SJCRH30 (cell line): ENCODE data around the gene PEA15. TPM values are rescaled to one million over a fixed set of nuclear protein-coding genes. Genes with fewer than 3 reads are reported as not detected.

Experiments used
- DNase-seq, 2 experiments: peaks; one replicate each; pipeline ENCODE4 v3.0.0-alpha.2; 2015 to 2020
- H3K27ac ChIP-seq: fragments of 250-450 bp; sonication (Bioruptor Pico); 2 replicates; pipeline ENCODE4 v1.5.1; 2020; ENCODE audit warnings: mild to moderate bottlenecking, moderate library complexity
- H3K27me3 ChIP-seq: fragments of 250-450 bp; sonication (Bioruptor Pico); 2 replicates; pipeline ENCODE4 v1.5.1; 2020; ENCODE audit warnings: mild to moderate bottlenecking, moderate library complexity
- H3K36me3 ChIP-seq: fragments of 250-450 bp; sonication (Bioruptor Pico); 2 replicates; pipeline ENCODE4 v1.5.1; 2020; ENCODE audit warnings: mild to moderate bottlenecking, moderate library complexity
- H3K4me1 ChIP-seq: fragments of 250-450 bp; sonication (Bioruptor Pico); 2 replicates; pipeline ENCODE4 v1.5.1; 2020; ENCODE audit warnings: mild to moderate bottlenecking, moderate library complexity
- H3K4me3 ChIP-seq: fragments of 250-450 bp; sonication (Bioruptor Pico); 2 replicates; pipeline ENCODE4 v1.5.1; 2020; ENCODE audit warnings: mild to moderate bottlenecking, moderate library complexity
- H3K9me3 ChIP-seq: fragments of 250-450 bp; sonication (Bioruptor Pico); replicated peaks from 2 replicates; pipeline ENCODE4 v1.5.1; 2020; ENCODE audit warnings: mild to moderate bottlenecking, moderate library complexity
- total RNA-seq: library from RNA; depleted of rRNA; stranded (reverse); fragments of >200 nt; shearing (Covaris generic); gene quantifications from 2 replicates; pipeline ENCODE4 v1.2.3, GENCODE V29; 2014; rRNA removed

Gene PEA15
- total RNA-seq, 1 experiment from 2014 or later: 97.9 TPM

- DNase-seq: peak in 1 of 2 experiments; percentile 6
- Histone ChIP-seq H3K27me3 (no peaks in the 10 kb centered on the region), H3K4me1 (peaks cover 16% of the 10 kb centered on the region), H3K36me3 (no peaks in the 10 kb centered on the region), H3K9me3 (no peaks in the 10 kb centered on the region), H3K27ac (no peak overlapping the region), H3K4me3 (no peak overlapping the region)
Measured at GRCh38 chr1:160256396-160257046, 51.3 kb downstream of the PEA15 start.

- H3K4me1 ChIP-seq: peaks cover 13% of the 10 kb centered on the region
- no peaks in the 10 kb centered on the region for H3K27me3 ChIP-seq
- no peaks in the 10 kb centered on the region for H3K36me3 ChIP-seq
- no peak overlapping the region for H3K27ac ChIP-seq
- no peak overlapping the region for H3K4me3 ChIP-seq
- no peaks in the 10 kb centered on the region for H3K9me3 ChIP-seq
- DNase-seq: no peak
Measured at GRCh38 chr1:160257411-160258015, 52.3 kb downstream of the PEA15 start.

- H3K27me3 ChIP-seq: no peaks in the 10 kb centered on the region
Measured at GRCh38 chr1:160258177-160258798, 53.1 kb downstream of the PEA15 start.

GRCh38 chr1:160260406-160261382 is 55.5 kb downstream of the PEA15 start:
- no peaks in the 10 kb centered on the region for H3K9me3 ChIP-seq
- peaks cover 13% of the 10 kb centered on the region for H3K4me1 ChIP-seq
- H3K27ac ChIP-seq: peak overlapping the region; percentile 87
- DNase-seq: peak; percentile 57 to 83
- no peaks in the 10 kb centered on the region for H3K36me3 ChIP-seq
- H3K4me3 ChIP-seq: peak overlapping the region; percentile 86
- H3K27me3 ChIP-seq: no peaks in the 10 kb centered on the region

More at GRCh38 chr1:160258177-160258798, 53.1 kb downstream of the PEA15 start:
- no peaks in the 10 kb centered on the region for H3K9me3 ChIP-seq
- peaks cover 13% of the 10 kb centered on the region for H3K4me1 ChIP-seq
- H3K36me3 ChIP-seq: no peaks in the 10 kb centered on the region
- no peak for DNase-seq
- H3K27ac ChIP-seq: no peak overlapping the region
- no peak overlapping the region for H3K4me3 ChIP-seq

- DNase-seq: peak; percentile 48 to 62
- H3K27ac ChIP-seq: peak overlapping the region; percentile 87
- no peaks in the 10 kb centered on the region for H3K27me3 ChIP-seq
- H3K4me3 ChIP-seq: peak overlapping the region; percentile 86
- no peaks in the 10 kb centered on the region for H3K36me3 ChIP-seq
- H3K9me3 ChIP-seq: no peaks in the 10 kb centered on the region
- H3K4me1 ChIP-seq: peaks cover 13% of the 10 kb centered on the region
Measured at GRCh38 chr1:160261556-160261892, 56.3 kb downstream of the PEA15 start.

GRCh38 chr1:160261893-160262794 is 57.0 kb downstream of the PEA15 start, which contains the start of gene DCAF8:
Gene DCAF8, minus strand, starts transcription at chr1:160262549. Its CDS starts 18,541 bp downstream, at chr1:160244008.
- no peaks in the 10 kb centered on the region for H3K9me3 ChIP-seq
- no peaks in the 10 kb centered on the region for H3K36me3 ChIP-seq
- peak within 1 kb of the TSS; percentile 86 for H3K4me3 ChIP-seq
- no peaks in the 10 kb centered on the region for H3K27me3 ChIP-seq
- DNase-seq: peak; percentile 97
- H3K4me1 ChIP-seq: peaks cover 13% of the 10 kb centered on the region
- peak within 1 kb of the TSS; percentile 87 for H3K27ac ChIP-seq

GRCh38 chr1:160264795-160265307 is 59.7 kb downstream of the PEA15 start:
- Histone ChIP-seq H3K4me1 (peaks cover 13% of the 10 kb centered on the region), H3K27me3 (no peaks in the 10 kb centered on the region), H3K4me3 (no peak overlapping the region), H3K27ac (no peak overlapping the region), H3K36me3 (no peaks in the 10 kb centered on the region), H3K9me3 (no peaks in the 10 kb centered on the region)
- no peak for DNase-seq

Other genes starting within 250 kb of the PEA15 start
- gene PIGM, start 173.4 kb upstream of the PEA15 start, total RNA-seq: 5.0 and 6.3 TPM in 2 replicates
- gene KCNJ10, start 135.2 kb upstream of the PEA15 start, total RNA-seq: 0.14 TPM in 1 of 2 replicates, not detected in the other
- gene KCNJ9, start 123.8 kb upstream of the PEA15 start, total RNA-seq: not detected in 2 replicates
- 5.4 and 6.8 TPM in 2 replicates for gene IGSF8, start 106.8 kb upstream of the PEA15 start, total RNA-seq
- gene ATP1A2, start 89.6 kb upstream of the PEA15 start, total RNA-seq: 40.2 and 44.2 TPM in 2 replicates
- not detected in 2 replicates for gene ATP1A4, start 53.8 kb upstream of the PEA15 start, total RNA-seq
- gene CASQ1, start 14.8 kb upstream of the PEA15 start, total RNA-seq: 0.15 and 0.49 TPM in 2 replicates
- gene DCAF8, start 57.2 kb downstream of the PEA15 start, total RNA-seq: 40.7 and 53.6 TPM in 2 replicates
- gene PEX19, start 79.7 kb downstream of the PEA15 start, total RNA-seq: 35.2 and 37.2 TPM in 2 replicates
- gene COPA, start 137.9 kb downstream of the PEA15 start, total RNA-seq: 107 TPM in 2 replicates
- gene NCSTN, start 138.0 kb downstream of the PEA15 start, total RNA-seq: 49.3 and 56.9 TPM in 2 replicates
- gene NHLH1, start 161.7 kb downstream of the PEA15 start, total RNA-seq: 1.4 and 2.2 TPM in 2 replicates
- gene VANGL2, start 195.2 kb downstream of the PEA15 start, total RNA-seq: 11.1 and 12.8 TPM in 2 replicates